DOHH2 (cell line): ENCODE measurements around the gene DLEC1.

Experiments used
- EZH2phosphoT487 ChIP-seq: fragments of 200-600 bp; sonication (generic); IDR thresholded peaks from 2 replicates; pipeline ENCODE4 v1.6.1; 2017; ENCODE audit warnings: borderline replicate concordance, mild to moderate bottlenecking, antibody characterized with exemption, low read length, moderate library complexity, mixed read lengths
- TF ChIP-seq, protein P1 (sequence below): fragments of 200-600 bp; sonication (generic); IDR thresholded peaks from one replicate; pipeline ENCODE4 v1.5.1; 2014; ENCODE audit warnings: antibody characterized with exemption, mild to moderate bottlenecking, low read depth, low read length; ENCODE audit not compliant: poor library complexity, severe bottlenecking

DNA sequence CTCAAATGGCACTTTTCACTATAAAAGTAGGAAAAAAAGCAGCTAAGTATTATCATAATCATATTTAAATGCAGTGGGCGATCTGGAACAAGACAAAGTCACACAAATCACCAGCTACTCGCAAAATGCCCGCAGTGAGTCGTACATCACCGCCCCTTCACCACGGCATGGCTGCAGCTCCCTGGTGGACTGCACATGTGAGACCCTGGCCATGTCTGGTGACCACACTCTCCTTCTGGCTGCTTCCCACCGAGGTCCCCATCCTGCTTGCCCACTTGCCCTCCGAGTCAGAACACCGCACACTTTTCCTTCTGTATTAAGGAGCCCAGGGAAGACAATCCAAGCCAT is 59.3 kb downstream of the DLEC1 start:
- TF ChIP-seq EZH2phosphoT487: no peak
- TF ChIP-seq, protein P1, sequence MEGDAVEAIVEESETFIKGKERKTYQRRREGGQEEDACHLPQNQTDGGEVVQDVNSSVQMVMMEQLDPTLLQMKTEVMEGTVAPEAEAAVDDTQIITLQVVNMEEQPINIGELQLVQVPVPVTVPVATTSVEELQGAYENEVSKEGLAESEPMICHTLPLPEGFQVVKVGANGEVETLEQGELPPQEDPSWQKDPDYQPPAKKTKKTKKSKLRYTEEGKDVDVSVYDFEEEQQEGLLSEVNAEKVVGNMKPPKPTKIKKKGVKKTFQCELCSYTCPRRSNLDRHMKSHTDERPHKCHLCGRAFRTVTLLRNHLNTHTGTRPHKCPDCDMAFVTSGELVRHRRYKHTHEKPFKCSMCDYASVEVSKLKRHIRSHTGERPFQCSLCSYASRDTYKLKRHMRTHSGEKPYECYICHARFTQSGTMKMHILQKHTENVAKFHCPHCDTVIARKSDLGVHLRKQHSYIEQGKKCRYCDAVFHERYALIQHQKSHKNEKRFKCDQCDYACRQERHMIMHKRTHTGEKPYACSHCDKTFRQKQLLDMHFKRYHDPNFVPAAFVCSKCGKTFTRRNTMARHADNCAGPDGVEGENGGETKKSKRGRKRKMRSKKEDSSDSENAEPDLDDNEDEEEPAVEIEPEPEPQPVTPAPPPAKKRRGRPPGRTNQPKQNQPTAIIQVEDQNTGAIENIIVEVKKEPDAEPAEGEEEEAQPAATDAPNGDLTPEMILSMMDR: no peak
